GM21360 (cell line): ENCODE measurements around the gene MRPL11.
A peak's percentile ranks its signal among the peaks of the same experiment; 100 is the strongest.
"Not testable (repeated sequence)": the region's sequence is repeated elsewhere in the genome, so short reads cannot be mapped to it uniquely, and the experiment has no call there.

Experiments
- ATAC-seq: cut with Tn5 transposase; IDR thresholded peaks from one replicate; pipeline ENCODE4 v1.9.1; 2021; ENCODE audit warnings: mild to moderate bottlenecking, moderate library complexity; ENCODE audit not compliant: unreplicated experiment

The MRPL11 gene

DNA sequence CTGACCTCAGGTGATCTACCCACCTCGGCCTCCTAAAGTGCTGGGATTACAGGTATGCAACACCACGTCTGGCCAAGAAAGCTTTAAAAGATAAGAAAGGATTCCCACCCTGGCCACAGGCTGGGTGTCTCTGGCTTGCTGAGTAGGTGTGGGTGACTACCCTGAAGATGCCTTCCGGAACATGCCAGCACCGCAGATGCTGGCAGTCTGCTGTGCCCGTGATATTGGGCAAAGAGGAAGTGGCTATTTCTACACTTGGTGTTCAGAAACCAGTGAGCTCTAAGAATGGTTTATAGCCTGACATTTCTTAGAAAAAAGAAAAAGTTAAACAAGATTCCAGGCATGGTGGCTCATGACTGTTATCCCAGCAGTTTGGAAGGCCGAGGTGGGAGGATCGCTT, 6.1 kb downstream of the MRPL11 start:
- ATAC-seq = no peak

DNA sequence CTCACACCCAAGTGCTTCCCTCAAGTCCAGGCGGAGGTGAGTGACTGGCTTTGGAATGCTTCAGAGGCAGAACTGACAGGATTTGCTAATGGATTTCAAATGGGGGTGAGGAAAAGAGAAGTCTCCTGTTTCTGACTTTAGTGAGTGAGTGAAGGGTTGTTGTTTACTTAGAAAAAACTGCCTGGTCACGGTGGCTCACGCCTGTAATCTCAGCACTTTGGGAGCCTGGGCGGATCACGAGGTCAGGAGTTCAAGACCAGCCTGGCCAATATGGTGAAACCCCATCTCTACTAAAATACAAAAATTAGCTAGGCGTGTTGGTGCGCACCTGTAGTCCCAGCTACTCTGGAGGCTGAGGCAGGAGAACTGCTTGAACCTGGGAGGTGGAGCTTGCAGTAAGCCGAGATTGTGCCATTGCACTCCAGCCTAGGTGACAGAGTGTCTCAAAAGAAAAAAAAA, 6.7 kb downstream of the MRPL11 start:
- not testable (repeated sequence) for ATAC-seq

DNA sequence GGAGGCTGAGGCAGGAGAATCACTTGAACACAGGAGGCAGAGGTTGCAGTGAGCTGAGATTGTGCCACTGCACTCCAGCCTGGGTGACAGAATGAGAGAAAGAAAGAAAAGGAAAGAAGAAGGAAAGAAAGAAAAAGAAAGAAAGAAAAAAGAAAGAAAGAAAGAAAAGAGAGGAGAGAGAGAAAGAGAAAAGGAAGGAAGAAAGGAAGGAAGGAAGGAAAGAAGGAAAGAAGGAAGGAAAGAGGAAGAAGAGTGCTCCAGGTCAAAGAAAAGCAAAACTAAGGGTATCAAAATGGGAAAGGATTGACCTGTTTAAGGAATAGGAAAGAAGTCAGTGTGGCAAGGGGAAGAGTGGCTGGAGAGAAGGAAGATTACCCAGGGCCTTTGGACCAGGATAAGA, 7.4 kb downstream of the MRPL11 start:
- ATAC-seq = not testable (repeated sequence)

DNA sequence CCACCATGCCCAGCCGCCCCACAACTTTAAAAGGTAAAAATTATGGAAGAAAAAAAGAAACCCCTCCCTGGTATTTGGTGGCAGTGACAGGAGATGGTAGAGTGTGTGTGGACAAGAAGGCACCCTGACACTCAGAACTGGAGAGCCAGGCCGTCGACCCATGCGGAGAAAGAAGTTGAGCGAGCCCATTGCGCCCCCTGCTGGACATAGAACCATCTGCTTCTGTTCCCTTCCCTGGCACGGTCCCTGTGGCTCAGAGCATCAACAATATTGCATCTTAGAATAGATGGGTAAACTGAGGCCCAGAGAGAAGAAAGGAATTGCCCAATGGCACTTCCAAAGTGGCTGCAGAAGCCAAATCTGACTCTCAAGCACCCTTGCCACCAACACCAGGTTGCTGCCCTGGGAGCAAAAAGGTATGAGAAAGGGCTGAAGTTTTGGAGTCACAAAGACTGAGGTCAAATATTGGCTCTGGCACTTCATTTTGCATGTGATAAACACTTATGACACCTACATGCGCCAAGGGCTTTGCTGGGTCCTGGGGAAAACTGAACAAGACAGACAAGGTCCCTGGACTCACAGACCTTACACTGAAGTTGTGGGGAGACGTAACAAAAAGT, 8.6 kb downstream of the MRPL11 start:
- no peak for ATAC-seq

DNA sequence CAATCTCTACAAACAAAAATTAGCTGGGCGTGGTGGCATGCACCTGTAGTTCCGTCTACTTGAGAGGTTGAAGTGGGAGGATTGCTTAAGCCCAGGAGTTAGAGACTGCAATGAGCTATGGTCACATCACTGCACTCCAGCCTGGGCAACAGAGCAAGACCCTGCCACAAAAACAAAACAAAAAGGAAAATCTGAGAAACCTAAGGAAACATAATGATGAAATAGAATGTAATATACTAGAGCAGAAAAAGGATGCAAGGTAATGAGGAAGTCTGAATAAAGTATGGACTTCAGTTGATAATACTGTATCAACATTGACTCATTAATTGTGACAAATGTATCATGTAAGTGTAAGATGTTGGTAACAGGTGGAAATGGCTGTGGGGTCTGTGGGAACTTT, 9.7 kb downstream of the MRPL11 start:
- no peak for ATAC-seq

DNA sequence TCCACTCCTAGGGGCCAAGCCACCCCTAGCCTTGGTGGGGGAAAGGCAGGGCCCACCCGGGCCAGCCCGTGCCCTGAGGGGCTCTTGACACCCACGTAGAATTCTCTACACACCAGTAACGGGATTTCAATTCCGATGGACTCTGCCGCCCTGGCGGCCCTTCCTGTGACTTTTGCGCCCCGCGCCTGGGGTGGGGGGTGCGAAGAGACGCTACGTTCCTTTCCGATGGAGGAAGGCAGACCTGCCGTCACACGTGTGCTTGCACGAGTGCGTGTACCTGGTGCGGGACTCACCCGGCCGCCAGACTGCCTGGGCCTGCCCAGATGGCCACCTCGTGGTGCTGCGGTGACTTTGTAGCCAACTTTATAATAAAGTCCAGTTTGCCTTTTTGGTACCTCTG, 12.3 kb downstream of the MRPL11 start:
- no peak for ATAC-seq

DNA sequence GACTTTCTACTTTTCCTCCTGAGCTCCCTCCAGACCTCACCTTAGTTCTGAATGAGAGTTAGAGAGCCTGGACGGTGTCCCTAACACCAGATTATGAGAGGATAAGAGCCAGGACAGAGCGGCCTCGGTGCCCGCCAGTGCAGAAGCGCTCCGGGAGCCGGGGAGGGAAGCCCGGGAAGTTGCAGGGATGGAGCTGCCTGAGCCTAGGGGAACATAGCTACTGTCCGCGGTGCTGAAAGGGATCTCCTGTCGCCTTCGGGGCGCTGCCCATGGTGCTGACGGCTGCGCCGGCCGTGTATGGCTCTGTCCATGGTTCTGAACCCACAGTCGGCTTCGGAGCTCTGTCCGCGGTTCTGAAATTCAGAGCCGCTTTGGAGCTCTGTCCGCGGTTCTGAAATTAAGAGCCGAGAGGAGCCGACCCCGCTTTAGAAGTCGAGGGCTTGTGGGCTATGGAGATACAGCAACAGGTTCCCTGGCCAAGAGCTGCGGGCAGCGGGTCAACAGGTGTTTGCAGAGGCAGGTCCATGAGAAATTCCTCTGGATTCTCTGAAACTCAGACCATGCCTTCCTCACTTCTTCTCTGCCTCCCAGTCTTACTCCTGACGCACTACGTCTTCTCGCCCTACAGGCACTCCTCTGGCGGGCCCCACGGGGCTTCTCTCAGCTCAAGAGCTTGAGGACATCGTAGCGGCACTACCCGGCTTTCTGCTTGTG, 17.0 kb downstream of the MRPL11 start:
- ATAC-seq = peak; percentile 55

DNA sequence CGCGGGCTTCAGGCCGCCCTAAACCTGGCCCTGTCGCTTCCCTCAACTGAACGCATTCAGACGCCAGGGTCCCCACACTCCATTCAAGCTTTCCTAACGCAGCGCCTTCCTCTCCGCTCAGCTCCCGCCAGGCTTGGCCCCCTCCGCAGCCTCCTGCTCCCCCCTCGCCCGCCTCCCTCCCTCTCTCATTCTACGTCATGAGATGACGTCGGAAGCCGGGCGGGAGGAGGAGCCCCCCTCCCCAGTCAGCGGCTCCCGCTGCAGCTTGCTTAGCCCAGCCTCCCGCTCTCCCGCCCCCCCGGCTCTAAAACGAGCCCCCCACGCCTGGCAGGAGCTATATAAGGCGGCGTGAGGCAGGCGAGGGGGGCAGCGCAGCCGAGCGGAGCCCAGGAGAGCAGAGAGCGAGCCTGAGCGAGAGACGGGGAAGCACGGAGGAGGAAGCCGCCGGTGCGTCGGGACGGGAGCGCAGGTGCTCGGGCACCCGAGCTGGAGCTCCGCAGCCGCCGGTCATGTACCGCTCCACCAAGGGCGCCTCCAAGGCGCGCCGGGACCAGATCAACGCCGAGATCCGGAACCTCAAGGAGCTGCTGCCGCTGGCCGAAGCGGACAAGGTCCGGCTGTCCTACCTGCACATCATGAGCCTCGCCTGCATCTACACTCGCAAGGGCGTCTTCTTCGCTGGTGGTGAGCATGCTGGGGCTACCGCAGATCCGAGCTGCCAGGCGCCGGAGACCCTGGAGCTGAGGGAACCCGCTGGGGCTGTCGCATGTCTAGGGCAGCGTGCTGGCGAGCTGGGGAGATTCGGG, 17.8 kb downstream of the MRPL11 start, which contains the start of gene NPAS4:
NPAS4 (plus strand) TSS at position 365 of the 806 bp plus-strand sequence; CDS start at position 510, 145 bp downstream.
- no peak for ATAC-seq

DNA sequence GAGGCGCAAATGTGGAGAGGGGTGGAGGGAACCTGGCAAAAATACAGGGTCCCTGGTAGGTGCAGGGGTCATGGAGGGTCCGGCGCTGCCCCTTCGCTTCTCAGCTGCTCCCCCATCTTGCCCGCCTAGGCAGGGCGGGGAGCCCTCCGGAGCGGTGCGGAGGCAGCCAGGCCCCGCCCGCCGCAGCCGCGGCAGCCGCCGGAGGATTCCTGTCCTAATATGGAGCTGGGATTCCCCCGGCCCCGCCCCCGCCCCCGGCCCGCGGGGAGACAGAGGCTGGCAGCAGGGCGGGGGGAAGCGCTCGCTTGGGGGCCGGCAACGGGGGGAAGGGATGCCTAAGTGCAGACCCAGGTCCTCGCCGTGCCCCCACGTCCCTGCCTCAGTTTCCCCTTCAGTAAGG, 18.8 kb downstream of the MRPL11 start:
- no peak for ATAC-seq

DNA sequence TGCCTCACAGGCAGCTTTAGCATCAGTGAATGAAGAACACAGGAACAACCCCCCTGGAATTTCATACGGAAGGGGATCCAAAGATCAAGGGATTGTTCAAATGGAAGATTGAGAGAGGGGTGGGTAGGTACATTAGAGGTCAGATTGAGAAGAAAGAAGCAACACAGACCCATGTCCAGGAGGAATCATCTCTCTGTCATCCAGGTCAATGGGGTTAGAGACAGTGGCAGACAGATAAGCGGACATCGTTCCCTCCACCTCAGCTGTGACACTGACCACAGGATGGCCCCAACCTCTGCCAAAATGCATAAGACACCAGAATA, 19.7 kb downstream of the MRPL11 start:
- ATAC-seq = no peak

DNA sequence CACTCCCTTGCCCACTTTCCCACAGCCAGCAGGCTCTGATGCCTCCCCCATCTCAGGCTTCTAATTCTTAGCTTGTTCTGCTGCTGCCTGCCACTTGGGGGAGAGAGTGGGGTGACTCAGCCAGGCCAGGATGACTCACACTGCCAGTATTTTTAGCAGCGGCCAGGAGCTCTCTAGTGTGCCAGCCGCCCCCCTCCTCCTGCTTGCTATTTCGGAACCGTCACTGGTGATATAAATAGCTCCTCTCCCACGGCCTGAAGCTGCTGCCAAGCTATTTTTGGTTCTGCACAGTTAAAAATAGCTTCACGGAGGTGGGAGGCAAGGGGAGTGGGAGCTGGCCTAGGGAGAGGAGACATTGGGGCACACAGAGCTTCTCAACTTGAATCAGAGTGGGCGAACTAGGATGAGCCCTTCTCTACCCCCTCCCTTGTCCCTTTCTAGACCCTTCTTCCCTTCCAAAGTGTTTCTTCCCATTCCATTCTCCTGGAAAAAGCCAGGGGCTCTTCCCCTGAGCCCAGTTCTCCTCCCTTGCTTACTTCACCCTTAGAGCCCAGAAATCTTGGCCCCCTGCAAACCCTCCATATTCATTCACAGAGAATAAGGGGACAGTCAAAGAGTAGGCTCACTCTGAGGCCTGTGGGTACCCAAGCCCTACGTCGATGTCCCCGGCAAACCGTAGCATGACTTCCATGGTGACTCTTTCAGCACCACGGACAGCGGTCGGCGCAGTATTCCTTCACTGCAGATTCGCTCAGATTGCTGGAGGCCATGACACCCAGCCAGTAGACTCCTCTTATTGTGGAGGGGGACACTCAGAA, 20.3 kb downstream of the MRPL11 start:
- ATAC-seq = no peak

DNA sequence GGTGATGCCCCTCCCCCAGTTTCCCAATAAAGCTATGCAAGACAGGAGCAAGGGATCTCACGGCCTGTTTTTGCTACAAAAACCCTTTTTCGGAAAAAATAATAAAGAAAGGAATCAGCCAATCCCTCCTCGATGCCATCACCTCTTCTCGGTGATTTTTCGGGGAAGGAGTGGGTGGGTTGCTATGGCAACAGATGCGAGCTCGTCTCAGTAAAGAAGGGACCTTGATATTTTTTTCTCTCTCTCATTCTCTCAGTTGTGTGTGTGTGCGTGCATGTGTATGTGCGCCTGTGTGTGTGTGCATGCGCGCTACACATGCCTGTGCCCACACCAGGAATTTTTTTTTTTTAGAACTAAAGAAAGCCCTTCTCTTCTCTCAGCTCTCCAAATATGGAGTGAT, 21.6 kb downstream of the MRPL11 start:
- ATAC-seq = no peak

DNA sequence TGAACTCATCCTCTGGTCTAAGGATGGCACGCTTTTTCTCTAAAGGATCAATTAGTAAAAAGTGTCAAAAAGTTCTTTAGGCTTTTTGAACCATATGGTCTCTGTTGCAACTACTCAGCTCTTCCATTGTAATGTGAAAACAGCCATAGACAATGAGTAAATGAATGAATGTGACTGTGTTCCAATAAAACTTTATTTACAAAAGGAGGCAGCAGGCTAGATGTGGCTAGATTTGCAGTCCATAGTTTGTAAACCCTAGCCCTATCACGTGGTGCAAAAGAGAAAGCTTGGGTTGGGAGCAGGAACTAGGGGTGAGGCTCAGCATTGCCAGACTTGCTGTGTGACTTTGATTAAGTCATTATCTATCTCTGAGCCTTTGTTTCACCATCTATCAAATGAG, 23.2 kb downstream of the MRPL11 start:
- no peak for ATAC-seq

DNA sequence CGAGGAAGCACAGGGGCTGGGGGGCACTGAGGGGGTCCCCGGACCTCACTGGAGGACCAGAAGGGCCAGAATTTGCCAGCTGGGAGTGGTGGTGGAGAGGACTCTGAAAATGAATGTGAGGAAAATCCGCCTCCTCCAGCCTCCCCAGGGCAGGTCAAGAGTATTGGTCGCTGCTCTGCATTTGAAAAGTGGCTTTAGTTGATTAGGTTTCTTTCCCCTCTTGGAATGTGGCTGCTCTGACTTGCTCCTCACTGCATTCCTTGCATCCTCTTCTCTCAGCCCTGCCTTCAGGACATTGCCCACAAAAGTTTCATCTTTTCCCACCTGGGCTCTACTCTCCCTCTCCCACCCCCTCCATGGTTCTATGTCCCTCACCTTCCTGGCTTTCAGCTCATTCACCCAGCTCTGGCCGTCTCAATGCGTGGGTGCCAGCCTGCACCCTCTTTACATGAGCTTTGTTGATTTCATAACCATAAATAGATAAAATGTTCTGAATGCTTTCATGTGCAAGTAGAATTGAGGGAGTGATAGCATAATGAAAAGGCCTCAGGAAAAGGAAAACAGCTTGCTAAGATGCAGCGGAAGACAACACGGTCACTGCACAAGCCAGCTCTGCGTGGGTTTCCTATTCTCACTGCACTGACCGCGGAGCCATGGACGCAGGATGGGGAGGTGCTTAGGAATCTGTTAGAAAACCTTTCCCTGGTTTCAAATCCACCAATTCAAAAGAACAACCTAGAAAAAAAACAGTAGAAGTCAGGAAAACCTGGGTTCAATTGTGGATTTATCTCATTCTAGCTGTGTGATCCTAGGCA, 24.3 kb downstream of the MRPL11 start:
- no peak for ATAC-seq

DNA sequence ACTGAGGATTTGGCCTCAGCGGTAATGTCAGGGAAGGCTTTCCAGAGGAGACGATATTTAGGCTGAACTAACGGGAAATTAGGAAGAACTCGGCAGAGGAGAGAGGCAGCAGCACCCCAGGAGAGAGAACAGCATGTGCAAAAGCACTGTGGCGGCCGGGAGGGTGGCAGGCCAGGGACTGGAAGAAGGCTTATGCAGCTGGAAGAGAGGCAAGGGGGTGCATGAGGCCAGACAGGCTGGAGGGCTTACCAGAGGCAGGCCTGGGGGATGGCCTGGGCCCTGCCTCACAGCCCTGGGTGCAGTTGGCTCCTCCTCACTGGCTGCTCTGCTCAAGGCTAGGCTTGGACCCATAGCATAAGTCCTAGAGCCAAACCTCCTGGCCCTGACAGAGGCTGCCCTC, 25.5 kb downstream of the MRPL11 start:
- no peak for ATAC-seq

DNA sequence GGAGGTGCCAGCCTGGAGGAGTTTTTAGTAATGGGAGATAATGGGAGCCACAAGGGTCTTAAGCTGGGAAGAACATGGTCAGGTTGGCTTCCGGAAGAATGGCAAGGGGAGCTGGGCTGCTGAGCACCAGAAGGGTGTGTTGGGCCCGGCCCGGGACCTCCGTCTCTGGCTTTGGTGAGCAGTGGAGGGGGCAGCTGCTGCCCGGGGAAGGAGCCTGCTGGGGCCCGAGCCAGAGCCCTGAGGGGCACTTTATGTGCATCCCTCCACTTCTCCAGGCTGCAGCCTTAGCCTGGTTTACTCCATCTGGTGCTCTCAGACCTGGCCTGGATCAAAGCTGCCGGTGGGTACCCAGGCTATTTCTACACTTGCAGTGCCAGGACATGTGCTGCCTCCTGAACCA, 26.5 kb downstream of the MRPL11 start:
- ATAC-seq = no peak

DNA sequence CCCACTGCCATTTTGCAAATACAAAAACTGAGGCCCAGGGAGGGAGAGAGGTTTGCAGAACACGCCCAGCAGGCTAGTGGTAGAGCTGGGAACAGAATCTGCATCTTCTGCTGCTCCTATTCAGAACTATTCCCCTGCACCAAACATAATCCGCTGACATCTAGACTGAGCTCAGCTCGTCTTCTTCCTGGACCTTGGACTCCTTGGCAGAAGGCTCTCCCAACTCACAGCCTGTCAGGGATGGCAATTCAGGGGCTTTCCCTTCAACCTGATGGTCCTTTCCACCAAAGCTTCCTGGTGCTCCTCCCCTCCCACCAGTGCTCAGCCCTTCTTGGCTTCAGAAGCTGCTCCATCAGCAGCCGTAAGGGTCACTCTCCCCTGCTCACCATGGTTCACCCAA, 27.3 kb downstream of the MRPL11 start:
- no peak for ATAC-seq

DNA sequence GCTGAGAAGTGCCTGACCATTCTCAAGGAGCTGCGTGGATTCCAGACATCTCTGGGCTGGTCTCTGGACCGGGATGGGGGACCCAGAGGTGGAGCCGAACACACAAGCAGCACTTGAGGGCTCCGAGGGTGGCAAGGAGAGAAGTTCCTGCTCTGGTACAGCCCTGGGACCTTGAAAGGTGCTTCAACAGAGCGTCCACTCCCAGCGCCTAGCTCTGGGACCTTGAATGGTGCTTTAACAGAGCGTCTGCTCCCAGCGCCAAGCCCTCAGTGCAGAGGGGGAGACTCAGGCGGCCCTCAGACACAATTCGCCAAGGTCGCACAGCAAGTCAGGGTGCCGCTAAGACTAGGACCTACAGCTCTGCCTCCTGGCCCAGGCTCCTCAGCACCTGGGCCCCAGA, 28.5 kb downstream of the MRPL11 start:
- no peak for ATAC-seq

DNA sequence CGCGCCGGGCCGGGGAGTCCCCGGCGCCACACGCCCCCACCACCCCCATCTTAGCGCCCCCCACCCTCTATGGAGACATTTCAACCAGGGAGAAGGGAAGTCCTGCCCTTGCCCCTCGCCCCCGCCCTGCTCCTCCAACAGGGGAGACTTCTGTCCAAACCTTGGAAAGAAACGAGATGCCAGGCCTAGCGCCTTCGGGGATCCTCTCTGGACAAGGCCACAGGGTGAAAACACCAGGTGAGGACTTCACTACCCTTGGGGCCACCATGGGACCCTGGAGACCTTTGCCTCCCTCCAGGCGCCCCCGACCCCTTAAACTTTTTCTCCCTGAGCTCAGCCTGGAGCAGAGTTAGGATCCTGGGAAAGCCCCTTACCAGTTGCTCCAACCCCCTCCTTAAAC, 29.4 kb downstream of the MRPL11 start:
- no peak for ATAC-seq

DNA sequence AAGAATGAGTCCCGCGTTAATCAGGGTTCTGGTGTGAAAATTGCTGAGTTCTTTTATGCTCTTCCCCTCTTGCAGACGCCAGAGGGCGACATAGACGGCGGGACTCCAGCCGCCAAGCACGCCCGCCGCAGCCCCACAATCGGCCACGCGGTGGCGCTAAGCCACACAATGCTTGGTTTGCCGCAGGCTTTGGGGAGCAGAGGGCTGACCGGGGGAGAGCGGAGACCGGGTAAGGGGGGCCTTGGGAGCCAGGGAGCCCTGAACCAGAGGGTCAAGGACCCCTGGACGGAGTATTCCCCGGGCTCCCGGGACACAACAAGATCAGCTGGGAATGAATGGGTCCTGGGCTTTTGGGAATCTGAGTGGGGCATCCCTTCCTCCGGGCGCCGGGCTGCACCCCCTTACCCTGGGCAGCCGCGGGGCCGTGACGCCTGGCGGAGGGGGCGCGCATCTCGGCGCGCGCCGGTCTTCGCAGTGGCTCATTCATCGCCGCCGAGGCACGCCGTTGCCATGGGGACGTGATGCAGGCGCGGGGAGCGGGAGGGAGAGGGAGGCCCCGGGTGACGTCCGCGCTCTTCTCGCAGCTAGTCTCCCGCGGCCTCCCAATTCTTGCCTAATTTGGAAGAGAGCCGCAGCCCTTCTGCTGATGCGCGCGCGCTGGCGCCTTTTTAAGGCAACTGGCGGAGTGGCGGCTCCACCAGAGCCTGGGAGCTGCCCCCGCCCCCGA, 30.0 kb downstream of the MRPL11 start:
- ATAC-seq = peak; percentile 76
